Kidney (tissue), 14 donors: ENCODE data around the gene ALOX5AP. TPM values are rescaled to one million over a fixed set of nuclear protein-coding genes. Genes with fewer than 3 reads are reported as not detected.

Source experiments
- DNase-seq, 5 donors: peaks; one replicate each; pipeline ENCODE4 v3.0.0-alpha.2; 2013 to 2020
- FAIRE-seq: peaks from 2 replicates; lab custom pipeline; 2012; peaks lifted over from hg19 to GRCh38; lab: Jason Lieb, UNC
- H3K27ac ChIP-seq, 2 donors: one replicate each; pipeline ENCODE4 v1.7.0; 2013; ENCODE audit warnings: low read depth in 2 of 2, low read length in 2 of 2, inconsistent platforms in 1 of 2
- H3K27me3 ChIP-seq: one replicate; pipeline ENCODE4 v1.7.1; 2013; ENCODE audit warnings: low read length, inconsistent platforms; ENCODE audit not compliant: control insufficient read depth, insufficient read depth
- H3K36me3 ChIP-seq, 3 donors: one replicate each; pipeline versions ENCODE4 v1.7.0 to v1.7.1; 2013; ENCODE audit warnings: low read length in 3 of 3, control low read depth in 1 of 3, inconsistent platforms in 1 of 3; ENCODE audit not compliant: insufficient read depth in 3 of 3, control insufficient read depth in 2 of 3
- H3K4me1 ChIP-seq, 3 donors: one replicate each; pipeline versions ENCODE4 v1.7.0 to v1.7.1; 2013; ENCODE audit warnings: low read length in 3 of 3, inconsistent platforms in 1 of 3, low read depth in 1 of 3; ENCODE audit not compliant: control insufficient read depth in 2 of 3, insufficient read depth in 2 of 3
- H3K4me3 ChIP-seq, 3 donors: one replicate each; pipeline versions ENCODE4 v1.7.0 to v1.8.1; 2013; ENCODE audit warnings: low read length in 3 of 3, control low read depth in 1 of 3, inconsistent platforms in 1 of 3
- H3K9ac ChIP-seq, 3 donors: one replicate each; pipeline versions ENCODE4 v1.7.0 to v1.7.1; 2013; ENCODE audit warnings: low read length in 3 of 3, control low read depth in 1 of 3, inconsistent platforms in 1 of 3
- H3K9me3 ChIP-seq, 3 donors: one replicate each; pipeline versions ENCODE4 v1.7.0 to v1.7.1; 2013; ENCODE audit warnings: low read length in 3 of 3, control low read depth in 1 of 3, inconsistent platforms in 1 of 3; ENCODE audit not compliant: control insufficient read depth in 2 of 3, insufficient read depth in 1 of 3
- intact Hi-C: fragments of 100-400 bp; cut with DNase I; formaldehyde crosslinking; loops from one replicate; pipeline ENCODE4 v1.11.1; 2022
- polyA plus RNA-seq: library from polyadenylated mRNA; stranded (reverse); fragments of 350-450 nt; fragmentation: Illumina TruSeq; extraction: RNeasy Lipid Tissue Mini Kit (QIAGEN cat#74804); gene quantifications from one replicate; pipeline ENCODE4 v1.2.3, GENCODE V29; 2014; ENCODE audit warnings: low read depth, low replicate concordance; ENCODE audit not compliant: insufficient read depth
- total RNA-seq: library from RNA; stranded (reverse); fragmentation: NEBNext Ultra II Directional; extraction: Animal tissue kit (Norgen Biotek cat#: 25700); gene quantifications from one replicate; pipeline ENCODE4 v1.2.1, GENCODE V29; 2021
- TF ChIP-seq, protein P1 (sequence below): IDR thresholded peaks from 3 replicates; pipeline ENCODE4 v1.5.1; 2012; ENCODE audit warnings: mild to moderate bottlenecking, moderate library complexity, borderline replicate concordance; ENCODE audit not compliant: insufficient read depth; ENCODE audit errors: extremely low read depth
- donor health status: control.
- donor health status: control.
- donor health status: control.
- donor health status: control.
- donor health status: control.
- donor health status: DM: yes; HTN: yes; CAD: no.
- donor health status: Normal renal cell carcinoma (clear cell type).

ALOX5AP gene
- total and polyA plus RNA-seq, 2 donors from 2014 or later, result 15.4 to 25.0 TPM

- TF ChIP-seq, protein P1, sequence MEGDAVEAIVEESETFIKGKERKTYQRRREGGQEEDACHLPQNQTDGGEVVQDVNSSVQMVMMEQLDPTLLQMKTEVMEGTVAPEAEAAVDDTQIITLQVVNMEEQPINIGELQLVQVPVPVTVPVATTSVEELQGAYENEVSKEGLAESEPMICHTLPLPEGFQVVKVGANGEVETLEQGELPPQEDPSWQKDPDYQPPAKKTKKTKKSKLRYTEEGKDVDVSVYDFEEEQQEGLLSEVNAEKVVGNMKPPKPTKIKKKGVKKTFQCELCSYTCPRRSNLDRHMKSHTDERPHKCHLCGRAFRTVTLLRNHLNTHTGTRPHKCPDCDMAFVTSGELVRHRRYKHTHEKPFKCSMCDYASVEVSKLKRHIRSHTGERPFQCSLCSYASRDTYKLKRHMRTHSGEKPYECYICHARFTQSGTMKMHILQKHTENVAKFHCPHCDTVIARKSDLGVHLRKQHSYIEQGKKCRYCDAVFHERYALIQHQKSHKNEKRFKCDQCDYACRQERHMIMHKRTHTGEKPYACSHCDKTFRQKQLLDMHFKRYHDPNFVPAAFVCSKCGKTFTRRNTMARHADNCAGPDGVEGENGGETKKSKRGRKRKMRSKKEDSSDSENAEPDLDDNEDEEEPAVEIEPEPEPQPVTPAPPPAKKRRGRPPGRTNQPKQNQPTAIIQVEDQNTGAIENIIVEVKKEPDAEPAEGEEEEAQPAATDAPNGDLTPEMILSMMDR, result no peak
- DNase-seq (peak in 3 of 5 donors; percentile 48 to 75 (median 50)), FAIRE-seq (no peak)
- Histone ChIP-seq H3K4me1 (peaks cover 0 to 7% (median 0%) of the 10 kb centered on the region in 3 donors), H3K9me3 (no peaks in the 10 kb centered on the region), H3K27ac (no peak overlapping the region), H3K27me3 (no peaks in the 10 kb centered on the region), H3K36me3 (no peaks in the 10 kb centered on the region), H3K9ac (no peak overlapping the region), H3K4me3 (no peak overlapping the region)
- intact Hi-C loops, result no loop called here
Observed at GRCh38 chr13:30696278-30697176, 38.8 kb upstream of the ALOX5AP start.

DNA sequence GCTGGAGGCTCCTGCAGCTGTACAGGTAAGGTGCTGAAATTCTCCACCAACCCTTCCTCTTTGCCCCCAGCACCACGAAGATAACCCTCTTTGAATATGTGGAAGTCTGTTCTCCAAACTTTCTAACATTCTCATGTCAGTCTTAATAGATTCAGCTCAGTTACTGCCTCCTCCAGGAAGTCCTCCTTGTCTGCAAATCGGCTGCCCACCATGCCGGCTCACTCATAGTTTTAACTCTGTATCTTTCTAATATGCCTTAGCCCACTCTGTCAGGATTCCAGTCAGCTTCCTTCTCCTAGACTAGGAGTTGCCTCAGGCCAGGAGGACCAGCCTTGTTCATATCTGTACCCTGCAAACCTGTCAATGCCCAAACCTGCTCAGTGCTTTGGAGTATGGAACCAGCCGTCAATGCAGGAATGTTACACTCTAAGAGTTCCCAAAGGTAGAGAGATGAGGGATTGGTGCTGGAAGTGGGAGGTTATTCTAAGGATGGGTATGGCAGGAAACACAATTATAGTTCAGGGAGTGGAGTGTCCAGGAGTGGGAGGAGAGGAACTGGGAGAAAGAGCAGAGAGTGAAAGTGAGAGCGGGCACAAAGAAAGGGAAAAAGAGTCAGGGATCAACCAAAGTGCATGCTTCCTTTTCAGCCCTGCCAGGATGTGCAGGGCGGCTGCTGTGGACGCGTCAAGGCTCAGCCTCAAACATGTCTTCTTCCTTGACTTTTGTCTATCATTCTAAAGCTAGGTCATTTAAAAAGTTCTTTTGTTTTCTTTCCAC lies 38.0 kb upstream of the ALOX5AP start:
- Histone ChIP-seq H3K27me3 (no peaks in the 10 kb centered on the region), H3K27ac (no peak overlapping the region), H3K9ac (no peak overlapping the region), H3K36me3 (no peaks in the 10 kb centered on the region), H3K4me3 (no peak overlapping the region), H3K9me3 (no peaks in the 10 kb centered on the region), H3K4me1 (peaks cover 0 to 7% (median 0%) of the 10 kb centered on the region in 3 donors)
- TF ChIP-seq, protein P1, result no peak
- peak in 1 of 5 donors; percentile 32 for DNase-seq
- intact Hi-C loops, result no loop called here
- FAIRE-seq, result no peak

- no peaks in the 10 kb centered on the region for H3K9me3 ChIP-seq
- H3K36me3 ChIP-seq, result no peaks in the 10 kb centered on the region
- H3K9ac ChIP-seq, result no peak overlapping the region
- H3K4me3 ChIP-seq, result no peak overlapping the region
- DNase-seq, result no peak
- H3K4me1 ChIP-seq, result peaks cover 0 to 7% (median 0%) of the 10 kb centered on the region in 3 donors
- H3K27me3 ChIP-seq, result no peaks in the 10 kb centered on the region
- TF ChIP-seq, protein P1, result no peak
- intact Hi-C loops, result no loop called here
- FAIRE-seq, result no peak
- no peak overlapping the region for H3K27ac ChIP-seq
Observed at GRCh38 chr13:30697996-30698401, 37.3 kb upstream of the ALOX5AP start.
